Neutrophil (primary cell): ENCODE measurements around the gene CIDEC.

Experiments
- H3K27ac ChIP-seq: fragments of 200-600 bp; sonication (generic); 2 replicates; pipeline ENCODE4 v1.5.1; 2016; ENCODE audit warnings: mild to moderate bottlenecking, moderate library complexity
- H3K27me3 ChIP-seq: fragments of 200-600 bp; sonication (generic); 2 replicates; pipeline ENCODE4 v1.6.0; 2016; ENCODE audit warnings: mild to moderate bottlenecking
- H3K36me3 ChIP-seq: fragments of 200-600 bp; sonication (generic); 2 replicates; pipeline ENCODE4 v1.5.1; 2017
- H3K4me1 ChIP-seq, 2 experiments: fragments of 200-600 bp in 1 of 2; sonication (generic) in 1 of 2; 1 replicate in 1 of 2; 2 replicates in 1 of 2; pipeline versions ENCODE4 v1.5.1 to v1.6.1; 2013 to 2016; ENCODE audit warnings: low read depth in 1 of 2, low read length in 1 of 2, mild to moderate bottlenecking in 1 of 2, moderate library complexity in 1 of 2; ENCODE audit not compliant: control insufficient read depth in 1 of 2, insufficient read depth in 1 of 2
- H3K4me3 ChIP-seq, 2 experiments: fragments of 200-600 bp in 1 of 2; sonication (generic) in 1 of 2; 1 replicate in 1 of 2; 2 replicates in 1 of 2; pipeline ENCODE4 v1.5.1; 2013 to 2016; ENCODE audit warnings: low read depth in 1 of 2, low read length in 1 of 2, mild to moderate bottlenecking in 1 of 2, moderate library complexity in 1 of 2
- H3K9me3 ChIP-seq: fragments of 200-600 bp; sonication (generic); 2 replicates; pipeline ENCODE4 v1.5.1; 2016
- TF ChIP-seq, protein P1 (sequence below): fragments of 200-600 bp; sonication (generic); IDR thresholded peaks from 2 replicates; pipeline ENCODE4 v1.5.1; 2016; ENCODE audit warnings: antibody characterized with exemption

Gene CIDEC

DNA sequence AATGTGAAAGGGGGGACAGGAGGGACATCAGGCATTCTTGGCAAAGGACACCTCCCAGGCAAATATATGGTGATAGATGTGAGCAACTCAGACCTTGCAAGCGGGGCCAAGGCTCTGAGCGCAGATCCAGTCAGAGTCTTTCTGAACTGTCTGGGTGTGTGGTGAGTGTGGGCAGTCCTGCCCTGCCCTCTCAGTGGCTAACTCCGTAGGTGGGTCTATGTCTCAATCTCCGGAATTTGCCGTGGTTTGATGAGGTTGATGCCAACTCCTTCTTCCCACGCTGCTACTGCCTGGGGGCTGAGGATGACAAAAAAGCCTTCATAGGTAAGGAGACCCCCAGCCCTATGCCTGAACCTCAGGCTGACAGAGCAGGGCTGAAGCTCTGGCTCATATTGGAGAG lies 62.6 kb downstream of the CIDEC start:
- TF ChIP-seq, protein P1, sequence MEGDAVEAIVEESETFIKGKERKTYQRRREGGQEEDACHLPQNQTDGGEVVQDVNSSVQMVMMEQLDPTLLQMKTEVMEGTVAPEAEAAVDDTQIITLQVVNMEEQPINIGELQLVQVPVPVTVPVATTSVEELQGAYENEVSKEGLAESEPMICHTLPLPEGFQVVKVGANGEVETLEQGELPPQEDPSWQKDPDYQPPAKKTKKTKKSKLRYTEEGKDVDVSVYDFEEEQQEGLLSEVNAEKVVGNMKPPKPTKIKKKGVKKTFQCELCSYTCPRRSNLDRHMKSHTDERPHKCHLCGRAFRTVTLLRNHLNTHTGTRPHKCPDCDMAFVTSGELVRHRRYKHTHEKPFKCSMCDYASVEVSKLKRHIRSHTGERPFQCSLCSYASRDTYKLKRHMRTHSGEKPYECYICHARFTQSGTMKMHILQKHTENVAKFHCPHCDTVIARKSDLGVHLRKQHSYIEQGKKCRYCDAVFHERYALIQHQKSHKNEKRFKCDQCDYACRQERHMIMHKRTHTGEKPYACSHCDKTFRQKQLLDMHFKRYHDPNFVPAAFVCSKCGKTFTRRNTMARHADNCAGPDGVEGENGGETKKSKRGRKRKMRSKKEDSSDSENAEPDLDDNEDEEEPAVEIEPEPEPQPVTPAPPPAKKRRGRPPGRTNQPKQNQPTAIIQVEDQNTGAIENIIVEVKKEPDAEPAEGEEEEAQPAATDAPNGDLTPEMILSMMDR = no peak
- Histone ChIP-seq H3K36me3 (peaks cover 92% of the 10 kb centered on the region), H3K4me1 (no peaks in the 10 kb centered on the region), H3K27me3 (no peaks in the 10 kb centered on the region), H3K27ac (no peak overlapping the region), H3K9me3 (no peaks in the 10 kb centered on the region), H3K4me3 (no peak overlapping the region)
